ENCODE results near the gene RYK. TPM values are rescaled to one million over a fixed set of nuclear protein-coding genes. Genes with fewer than 3 reads are reported as not detected.

Gene RYK
- 71.3 and 113 TPM in 2 replicates for total RNA-seq

GRCh38 chr3:134250717-134251220 is at the start of gene RYK:
Gene RYK (minus strand): TSS chr3:134250859. CDS start chr3:134250654, 205 bp downstream.

Other genes with a start within 250 kb of the RYK start
- under 0.01 TPM in 2 replicates for gene SLCO2A1, start 220.9 kb downstream of the RYK start, total RNA-seq
- 25.7 and 74.3 TPM in 2 replicates for gene AMOTL2, start 123.6 kb upstream of the RYK start, total RNA-seq
- gene ANAPC13, start 235.1 kb upstream of the RYK start, total RNA-seq: 50.0 and 62.1 TPM in 2 replicates
- gene CEP63, start 235.2 kb upstream of the RYK start, total RNA-seq: 7.3 and 11.9 TPM in 2 replicates